IMR-90 (cell line): Measurements from ENCODE around the gene BEGAIN.

ENCODE experiments used
- CTCF ChIP-seq: conservative IDR thresholded peaks from 2 replicates; pipeline ENCODE4 v1.5.1; 2012; ENCODE audit warnings: mild to moderate bottlenecking, low read depth, low read length, improper control_type of control experiment
- MAFK ChIP-seq: IDR thresholded peaks from 2 replicates; pipeline ENCODE4 v1.6.1; 2012; ENCODE audit warnings: low read depth, low read length, improper control_type of control experiment

GRCh38 chr14:100568998-100569733, 18.1 kb downstream of the BEGAIN start:
- no peak for TF ChIP-seq CTCF
- no peak for TF ChIP-seq MAFK
